DND-41 (cell line): Measurements from ENCODE around the gene ZNF576.

Experiments used
- CTCF ChIP-seq: IDR thresholded peaks from 2 replicates; pipeline ENCODE4 v1.5.1; 2012; ENCODE audit warnings: borderline replicate concordance, low read length, moderate library complexity, mild to moderate bottlenecking; ENCODE audit not compliant: poor library complexity, severe bottlenecking; ENCODE audit errors: extremely low read depth
- EZH2 ChIP-seq: IDR thresholded peaks from 3 replicates; pipeline ENCODE4 v1.6.1; 2012; ENCODE audit warnings: borderline replicate concordance, low read depth, mild to moderate bottlenecking, moderate library complexity, low read length, inconsistent platforms; ENCODE audit not compliant: severe bottlenecking

- TF ChIP-seq CTCF (no peak), EZH2 (no peak)
Observed at GRCh38 chr19:43619262-43620060, 23.1 kb downstream of the ZNF576 start, which contains the start of gene ZNF428.
